Erythroblast (primary cell): Measurements from ENCODE around the gene CLSTN2.

ENCODE experiments used
- DNase-seq, 2 experiments: peaks; one replicate each; lab custom pipeline; 2025; lab: John Stamatoyannopoulos, UW
- GATA1 ChIP-seq: IDR thresholded peaks from 2 replicates; pipeline ENCODE4 v1.6.1; 2011; ENCODE audit warnings: low read depth, mild to moderate bottlenecking, control low read depth, low read length, moderate library complexity
- POLR2A ChIP-seq: IDR thresholded peaks from 2 replicates; pipeline ENCODE4 v1.6.1; 2011; ENCODE audit warnings: mild to moderate bottlenecking, low read length

CLSTN2 gene

GRCh38 chr3:140344601-140345205 is 409.7 kb downstream of the CLSTN2 start:
- DNase-seq: no peak
- TF ChIP-seq POLR2A (no peak), GATA1 (no peak)

GRCh38 chr3:140347151-140347550 is 412.2 kb downstream of the CLSTN2 start:
- no peak for DNase-seq
- no peak for TF ChIP-seq GATA1
- TF ChIP-seq POLR2A: no peak

GRCh38 chr3:140349938-140350337 is 415.0 kb downstream of the CLSTN2 start:
- DNase-seq: no peak
- no peak for TF ChIP-seq POLR2A
- no peak for TF ChIP-seq GATA1

GRCh38 chr3:140351466-140351865 is 416.5 kb downstream of the CLSTN2 start:
- TF ChIP-seq GATA1: no peak
- no peak for TF ChIP-seq POLR2A
- DNase-seq: no peak

GRCh38 chr3:140355481-140355880 is 420.5 kb downstream of the CLSTN2 start:
- DNase-seq: no peak
- TF ChIP-seq GATA1: no peak
- no peak for TF ChIP-seq POLR2A

GRCh38 chr3:140358686-140359085 is 423.7 kb downstream of the CLSTN2 start:
- TF ChIP-seq GATA1 (no peak), POLR2A (no peak)
- DNase-seq: no peak

GRCh38 chr3:140359233-140359995 is 424.4 kb downstream of the CLSTN2 start:
- TF ChIP-seq POLR2A (no peak), GATA1 (no peak)
- DNase-seq: no peak

- no peak for DNase-seq
- TF ChIP-seq GATA1 (no peak), POLR2A (no peak)
Measured at GRCh38 chr3:140360332-140360731, 425.3 kb downstream of the CLSTN2 start.

- DNase-seq: peak in 1 of 2 experiments; percentile 4
- TF ChIP-seq POLR2A (no peak), GATA1 (no peak)
Measured at GRCh38 chr3:140363801-140364200, 428.8 kb downstream of the CLSTN2 start.

GRCh38 chr3:140365872-140366697 is 431.1 kb downstream of the CLSTN2 start:
- DNase-seq: no peak
- TF ChIP-seq POLR2A: no peak
- TF ChIP-seq GATA1: no peak

- no peak for TF ChIP-seq POLR2A
- TF ChIP-seq GATA1: no peak
- no peak for DNase-seq
Measured at GRCh38 chr3:140368223-140368811, 433.3 kb downstream of the CLSTN2 start.

- DNase-seq: no peak
- TF ChIP-seq GATA1 (no peak), POLR2A (no peak)
Measured at GRCh38 chr3:140370686-140371085, 435.7 kb downstream of the CLSTN2 start.

GRCh38 chr3:140373234-140373633 is 438.2 kb downstream of the CLSTN2 start:
- no peak for TF ChIP-seq GATA1
- no peak for TF ChIP-seq POLR2A
- no peak for DNase-seq
